Umbilical cord (tissue), 2 donors: Measurements from ENCODE around the gene RSPO3. TPM values are rescaled to one million over a fixed set of nuclear protein-coding genes. Genes with fewer than 3 reads are reported as not detected.
"Not testable (repeated sequence)": the region's sequence is repeated elsewhere in the genome, so short reads cannot be mapped to it uniquely, and the experiment has no call there.

Source experiments
- DNase-seq: peaks from one replicate; pipeline ENCODE4 v3.0.0-alpha.2; 2015; ENCODE audit warnings: low spot score
- total RNA-seq: library from RNA; depleted of rRNA; stranded (reverse); fragments of >200 nt; gene quantifications from one replicate; pipeline ENCODE4 v1.2.3, GENCODE V29; 2014; ENCODE audit warnings: low replicate concordance; ENCODE audit not compliant: insufficient read depth

RSPO3 gene
- total RNA-seq, 1 donor from 2014 or later, result 1.2 TPM

- DNase-seq, result no peak
These were observed 84.2 kb downstream of the RSPO3 start for GRCh38 chr6:127202676-127203075.

- DNase-seq, result no peak
These were observed 85.8 kb downstream of the RSPO3 start for GRCh38 chr6:127204281-127204680.

- no peak for DNase-seq
These were observed 86.6 kb downstream of the RSPO3 start for GRCh38 chr6:127205036-127205435.

GRCh38 chr6:127206531-127207095, 88.1 kb downstream of the RSPO3 start:
- no peak for DNase-seq

GRCh38 chr6:127207591-127208120, 89.2 kb downstream of the RSPO3 start:
- DNase-seq, result no peak

- DNase-seq, result no peak
These were observed 92.3 kb downstream of the RSPO3 start for GRCh38 chr6:127210725-127211124.

- no peak for DNase-seq
These were observed 93.9 kb downstream of the RSPO3 start for GRCh38 chr6:127212376-127212775.

GRCh38 chr6:127214032-127214431, 95.6 kb downstream of the RSPO3 start:
- DNase-seq, result not testable (repeated sequence)

GRCh38 chr6:127214531-127214930, 96.1 kb downstream of the RSPO3 start:
- DNase-seq, result not testable (repeated sequence)

GRCh38 chr6:127215931-127216330, 97.5 kb downstream of the RSPO3 start:
- DNase-seq, result no peak

GRCh38 chr6:127216810-127217789, 98.6 kb downstream of the RSPO3 start:
- DNase-seq, result no peak

- DNase-seq, result no peak
These were observed 101.4 kb downstream of the RSPO3 start for GRCh38 chr6:127219869-127220268.

GRCh38 chr6:127221201-127221600, 102.7 kb downstream of the RSPO3 start:
- DNase-seq, result no peak

- DNase-seq, result no peak
These were observed 103.9 kb downstream of the RSPO3 start for GRCh38 chr6:127222418-127222817.

- DNase-seq, result no peak
These were observed 107.0 kb downstream of the RSPO3 start for GRCh38 chr6:127225497-127225896.

- not testable (repeated sequence) for DNase-seq
These were observed 115.3 kb downstream of the RSPO3 start for GRCh38 chr6:127233819-127234218.

- DNase-seq, result no peak
These were observed 125.0 kb downstream of the RSPO3 start for GRCh38 chr6:127243501-127243900.

Other genes with a start within 250 kb of the RSPO3 start
- 54.9 TPM for gene RNF146, start 148.2 kb downstream of the RSPO3 start, total RNA-seq
- gene ECHDC1, start 224.9 kb downstream of the RSPO3 start, total RNA-seq, result 23.8 TPM